ENCODE data around the gene AGAP3. TPM values are rescaled to one million over a fixed set of nuclear protein-coding genes. Genes with fewer than 3 reads are reported as not detected.

Gene AGAP3
- total and polyA plus RNA-seq, 7 donors: 27.7 to 89.7 (median 36.4) TPM

- no peak for DNase-seq
- Histone ChIP-seq H3K9me3 (no peaks in the 10 kb centered on the region), H3K4me3 (no peak overlapping the region), H3K36me3 (no peaks in the 10 kb centered on the region), H3K4me1 (peaks cover 0 to 19% (median 17%) of the 10 kb centered on the region in 4 donors), H3K27ac (no peak overlapping the region), H3K27me3 (peaks cover 26 to 66% (median 46%) of the 10 kb centered on the region in 3 donors)
- intact Hi-C loops (cut with DNase I): no loop called here
- TF ChIP-seq EP300 (IDR thresholded peaks at IDR 0.05): no peak
- no peak for TF ChIP-seq CTCF (IDR thresholded peaks at IDR 0.05)
- no peak for TF ChIP-seq POLR2AphosphoS5 (IDR thresholded peaks at IDR 0.05)
- no peak for TF ChIP-seq POLR2A (IDR thresholded peaks at IDR 0.05)
- 31 to 35% methylated on average over 10 of the region's 10 CpGs for WGBS, 2 donors
These were observed 82.5 kb downstream of the AGAP3 start for GRCh38 chr7:151168787-151169162.

GRCh38 chr7:151172273-151173141 is 86.2 kb downstream of the AGAP3 start:
- Histone ChIP-seq H3K4me3 (no peak overlapping the region), H3K9me3 (no peaks in the 10 kb centered on the region), H3K27me3 (peaks cover 13 to 60% (median 42%) of the 10 kb centered on the region in 3 donors), H3K36me3 (no peaks in the 10 kb centered on the region), H3K27ac (no peak overlapping the region), H3K4me1 (peaks cover 0 to 13% (median 8%) of the 10 kb centered on the region in 4 donors)
- intact Hi-C loops (cut with DNase I): loop anchor here (1.0 to 5.0 kb wide), 2 partner anchors 48 to 130 kb away; no protein-coding TSS in a partner anchor
- DNase-seq: peak; percentile 90
- 17 to 23% methylated on average over 42 of the region's 42 CpGs for WGBS, 2 donors
- peak in 1 of 4 donors; percentile 19 for TF ChIP-seq POLR2AphosphoS5 (IDR thresholded peaks at IDR 0.05)
- peak; percentile 100 for TF ChIP-seq CTCF (IDR thresholded peaks at IDR 0.05)
- no peak for TF ChIP-seq POLR2A (IDR thresholded peaks at IDR 0.05)

- Histone ChIP-seq H3K36me3 (no peaks in the 10 kb centered on the region), H3K9me3 (no peaks in the 10 kb centered on the region), H3K27me3 (peaks cover 6 to 55% (median 31%) of the 10 kb centered on the region in 3 donors), H3K4me1 (peaks cover 0 to 5% (median 0%) of the 10 kb centered on the region in 4 donors), H3K27ac (no peak overlapping the region), H3K4me3 (no peak overlapping the region)
- TF ChIP-seq POLR2AphosphoS5 (IDR thresholded peaks at IDR 0.05) (no peak), POLR2A (IDR thresholded peaks at IDR 0.05) (no peak), CTCF (IDR thresholded peaks at IDR 0.05) (no peak), EP300 (IDR thresholded peaks at IDR 0.05) (no peak)
- intact Hi-C loops (cut with DNase I): loop anchor here (5.0 kb wide), 1 partner anchor 129 kb away; no protein-coding TSS in a partner anchor
- 83 to 88% methylated on average over 43 of the region's 43 CpGs for WGBS, 2 donors
- no peak for DNase-seq
These were observed 87.3 kb downstream of the AGAP3 start for GRCh38 chr7:151173386-151174245.

GRCh38 chr7:151174246-151175046 is 88.2 kb downstream of the AGAP3 start:
- Histone ChIP-seq H3K4me3 (no peak overlapping the region), H3K27me3 (peaks cover 6 to 55% (median 26%) of the 10 kb centered on the region in 3 donors), H3K4me1 (peaks cover 0 to 5% (median 0%) of the 10 kb centered on the region in 4 donors), H3K9me3 (no peaks in the 10 kb centered on the region), H3K27ac (no peak overlapping the region), H3K36me3 (no peaks in the 10 kb centered on the region)
- 65 to 75% methylated on average over 77 of the region's 77 CpGs for WGBS, 2 donors
- intact Hi-C loops (cut with DNase I): loop anchor here (5.0 kb wide), 1 partner anchor 128 kb away; no protein-coding TSS in a partner anchor
- TF ChIP-seq POLR2AphosphoS5 (IDR thresholded peaks at IDR 0.05) (no peak), POLR2A (IDR thresholded peaks at IDR 0.05) (no peak), EP300 (IDR thresholded peaks at IDR 0.05) (no peak), CTCF (IDR thresholded peaks at IDR 0.05) (no peak)
- DNase-seq: no peak
